ENCODE data around the gene FAM50A.

FAM50A gene

GRCh38 chrX:154441564-154441963, 2.4 kb upstream of the FAM50A start:
- no peak for DNase-seq

GRCh38 chrX:154441984-154442707, 1.8 kb upstream of the FAM50A start:
- no peak for DNase-seq

GRCh38 chrX:154443479-154443910, 446 bp upstream of the FAM50A start:
- DNase-seq, result no peak

GRCh38 chrX:154444755-154445246, 860 bp downstream of the FAM50A start:
- DNase-seq, result no peak

- no peak for DNase-seq
Measured at GRCh38 chrX:154445776-154446175, 1.8 kb downstream of the FAM50A start.

- DNase-seq, result no peak
Measured at GRCh38 chrX:154446430-154446829, 2.5 kb downstream of the FAM50A start.

- DNase-seq, result no peak
Measured at GRCh38 chrX:154448484-154448883, 4.5 kb downstream of the FAM50A start.

- no peak for DNase-seq
Measured at GRCh38 chrX:154449618-154450017, 5.7 kb downstream of the FAM50A start.

- DNase-seq, result no peak
Measured at GRCh38 chrX:154450312-154450711, 6.4 kb downstream of the FAM50A start.

- DNase-seq, result no peak
Measured at GRCh38 chrX:154452823-154453222, 8.9 kb downstream of the FAM50A start.

GRCh38 chrX:154457491-154458115, 13.7 kb downstream of the FAM50A start:
- DNase-seq, result no peak

GRCh38 chrX:154458116-154458953, 14.4 kb downstream of the FAM50A start, which contains the start of gene PLXNA3:
PLXNA3 (plus strand) TSS chrX:154458281; CDS start chrX:154460184, 1,903 bp downstream.
- no peak for DNase-seq

- peak; percentile 47 for DNase-seq
Measured at GRCh38 chrX:154458954-154459778, 15.2 kb downstream of the FAM50A start.

GRCh38 chrX:154459832-154460231, 15.9 kb downstream of the FAM50A start:
- DNase-seq, result peak; percentile 40

- DNase-seq, result peak; percentile 26
Measured at GRCh38 chrX:154460326-154460725, 16.4 kb downstream of the FAM50A start.

GRCh38 chrX:154462396-154462795, 18.5 kb downstream of the FAM50A start:
- DNase-seq, result no peak

- no peak for DNase-seq
Measured at GRCh38 chrX:154463611-154464220, 19.8 kb downstream of the FAM50A start.

GRCh38 chrX:154464806-154465365, 20.9 kb downstream of the FAM50A start:
- DNase-seq, result no peak

GRCh38 chrX:154465601-154466000, 21.7 kb downstream of the FAM50A start:
- DNase-seq, result no peak

- no peak for DNase-seq
Measured at GRCh38 chrX:154466036-154466435, 22.1 kb downstream of the FAM50A start.

- no peak for DNase-seq
Measured at GRCh38 chrX:154466907-154467306, 23.0 kb downstream of the FAM50A start.

- DNase-seq, result no peak
Measured at GRCh38 chrX:154467556-154467955, 23.6 kb downstream of the FAM50A start.

Measured in NCI-H1694 (cell line).